WI38 (cell line): ENCODE data around the gene SNRNP27.

Source experiments
- H3K4me3 ChIP-seq: 2 replicates; pipeline ENCODE4 v1.5.1; 2011; ENCODE audit warnings: low read depth, mild to moderate bottlenecking, control low read depth, low read length
- CTCF ChIP-seq: IDR thresholded peaks from 2 replicates; pipeline ENCODE4 v1.5.1; 2012; ENCODE audit warnings: low read depth, mild to moderate bottlenecking, control low read depth, low read length

The SNRNP27 gene

GRCh38 chr2:69918401-69918800 lies 24.6 kb downstream of the SNRNP27 start:
- no peak overlapping the region for H3K4me3 ChIP-seq
- TF ChIP-seq CTCF, result no peak

GRCh38 chr2:69923116-69923515 lies 29.4 kb downstream of the SNRNP27 start:
- no peak overlapping the region for H3K4me3 ChIP-seq
- TF ChIP-seq CTCF, result no peak

GRCh38 chr2:69926849-69927515 lies 33.2 kb downstream of the SNRNP27 start:
- H3K4me3 ChIP-seq, result no peak overlapping the region
- TF ChIP-seq CTCF, result no peak

- no peak for TF ChIP-seq CTCF
- H3K4me3 ChIP-seq, result no peak overlapping the region
Measured at GRCh38 chr2:69931832-69932595, 38.3 kb downstream of the SNRNP27 start.

- no peak overlapping the region for H3K4me3 ChIP-seq
- no peak for TF ChIP-seq CTCF
Measured at GRCh38 chr2:69932596-69932922, 38.8 kb downstream of the SNRNP27 start.

GRCh38 chr2:69933254-69933828 lies 39.6 kb downstream of the SNRNP27 start:
- TF ChIP-seq CTCF, result no peak
- no peak overlapping the region for H3K4me3 ChIP-seq

GRCh38 chr2:69933839-69934613 lies 40.3 kb downstream of the SNRNP27 start:
- no peak for TF ChIP-seq CTCF
- peak overlapping the region; percentile 29 for H3K4me3 ChIP-seq
